Common myeloid progenitor, CD34-positive (primary cell): Measurements from ENCODE around the gene CEP78.
"Not testable (repeated sequence)": the region's sequence is repeated elsewhere in the genome, so short reads cannot be mapped to it uniquely, and the experiment has no call there.

Experiments
- CTCF ChIA-PET: fragments of 350-600 bp; sonication (Branson Sonifier 250); formaldehyde crosslinking; loops from one replicate; lab custom pipeline; 2021; ENCODE audit warnings: antibody characterized with exemption; lab: Charles Lee
- POLR2A ChIA-PET: fragments of 350-600 bp; sonication (Branson Sonifier 250); formaldehyde crosslinking; loops from one replicate; lab custom pipeline; 2021; ENCODE audit warnings: antibody characterized with exemption; lab: Charles Lee
- DNase-seq, 3 donors: peaks; one replicate each; pipeline versions ENCODE4 v3.0.0 to v3.0.0-alpha.2; 2013
- H3K27ac ChIP-seq, 2 experiments: 1 replicate in 1 of 2; 2 replicates in 1 of 2; pipeline ENCODE4 v1.7.0; 2013; ENCODE audit warnings: inconsistent platforms in 2 of 2, low read length in 2 of 2, mild to moderate bottlenecking in 2 of 2, low read depth in 1 of 2, moderate library complexity in 1 of 2; ENCODE audit not compliant: severe bottlenecking in 2 of 2, insufficient read depth in 1 of 2, poor library complexity in 1 of 2
- H3K27me3 ChIP-seq, 5 experiments: replicated peaks in 2 of 5; 1 replicate in 3 of 5; 2 replicates in 2 of 5; pipeline versions ENCODE4 v1.6.1 to v1.7.0; 2013; ENCODE audit warnings: low read length in 4 of 5, mild to moderate bottlenecking in 2 of 5, moderate library complexity in 2 of 5, inconsistent platforms in 1 of 5; ENCODE audit not compliant: insufficient read depth in 5 of 5, control insufficient read depth in 4 of 5
- H3K36me3 ChIP-seq, 4 experiments: 1 replicate in 2 of 4; 2 replicates in 2 of 4; pipeline versions ENCODE4 v1.6.1 to v1.7.0; 2013; ENCODE audit warnings: low read length in 3 of 4, control low read depth in 1 of 4, mild to moderate bottlenecking in 1 of 4; ENCODE audit not compliant: control insufficient read depth in 4 of 4, insufficient read depth in 4 of 4
- H3K4me1 ChIP-seq, 4 experiments: 1 replicate in 3 of 4; 2 replicates in 1 of 4; pipeline versions ENCODE4 v1.6.1 to v1.7.1; 2013; ENCODE audit warnings: low read length in 3 of 4, mild to moderate bottlenecking in 3 of 4, control low read depth in 1 of 4, inconsistent platforms in 1 of 4, moderate library complexity in 1 of 4; ENCODE audit not compliant: control insufficient read depth in 4 of 4, insufficient read depth in 4 of 4; ENCODE audit errors: control extremely low read depth in 1 of 4
- H3K4me3 ChIP-seq, 7 experiments: 1 replicate in 4 of 7; 2 replicates in 3 of 7; pipeline versions ENCODE4 v1.5.1 to v1.7.0; 2013; ENCODE audit warnings: mild to moderate bottlenecking in 7 of 7, low read length in 6 of 7, moderate library complexity in 6 of 7, inconsistent platforms in 2 of 7, low read depth in 2 of 7, control low read depth in 1 of 7; ENCODE audit not compliant: insufficient read depth in 4 of 7, control insufficient read depth in 1 of 7; ENCODE audit errors: extremely low read depth in 1 of 7
- H3K9me3 ChIP-seq, 5 experiments: 1 replicate in 4 of 5; 2 replicates in 1 of 5; pipeline versions ENCODE4 v1.6.1 to v1.7.1; 2013; ENCODE audit warnings: low read length in 4 of 5, mild to moderate bottlenecking in 2 of 5, inconsistent platforms in 1 of 5, low read depth in 1 of 5, moderate library complexity in 1 of 5; ENCODE audit not compliant: control insufficient read depth in 4 of 5, insufficient read depth in 2 of 5; ENCODE audit errors: control extremely low read depth in 1 of 5
- WGBS: methylation state at CpG from one replicate; pipeline ENCODE4 v1.1.5; 2013; ENCODE audit not compliant: insufficient coverage; 5-methylcytosine and 5-hydroxymethylcytosine counted together

CEP78 gene

GRCh38 chr9:78213712-78214111 lies 22.2 kb upstream of the CEP78 start:
- WGBS: 0% methylated on average over 3 of the region's 4 CpGs
- H3K9me3 ChIP-seq: no peaks in the 10 kb centered on the region
- no peak overlapping the region for H3K27ac ChIP-seq
- POLR2A ChIA-PET: no interaction called here
- peak; percentile 36 to 63 (median 54) for DNase-seq
- no peaks in the 10 kb centered on the region for H3K27me3 ChIP-seq
- CTCF ChIA-PET: interaction anchor here (1.0 to 2.5 kb wide), 3 partner anchors 13 to 178 kb away, joined by 3 to 9 read pairs (median 3); no protein-coding TSS in a partner anchor
- H3K4me3 ChIP-seq: peak overlapping the region in 1 of 7 experiments; percentile 7
- H3K4me1 ChIP-seq: peaks cover 0 to 11% (median 2%) of the 10 kb centered on the region in 4 experiments
- H3K36me3 ChIP-seq: no peaks in the 10 kb centered on the region

- ChIA-PET POLR2A (interaction anchor here (0.7 kb wide), 1 partner anchor 34 kb away, joined by 3 read pairs; no protein-coding TSS in a partner anchor), CTCF (interaction anchor here (1.0 to 2.5 kb wide), 5 partner anchors 9 to 349 kb away, joined by 3 to 9 read pairs (median 4); no protein-coding TSS in a partner anchor)
- Histone ChIP-seq H3K4me1 (peaks cover 0 to 11% (median 2%) of the 10 kb centered on the region in 4 experiments), H3K9me3 (no peaks in the 10 kb centered on the region), H3K27me3 (no peaks in the 10 kb centered on the region), H3K27ac (no peak overlapping the region), H3K4me3 (no peak overlapping the region), H3K36me3 (no peaks in the 10 kb centered on the region)
- DNase-seq: no peak
- no CpG with 5 or more reads among the region's 1 CpG for WGBS
Measured at GRCh38 chr9:78214492-78214891, 21.4 kb upstream of the CEP78 start.

GRCh38 chr9:78215706-78216105 lies 20.2 kb upstream of the CEP78 start:
- Histone ChIP-seq H3K4me3 (no peak overlapping the region), H3K27me3 (no peaks in the 10 kb centered on the region), H3K27ac (no peak overlapping the region), H3K9me3 (no peaks in the 10 kb centered on the region), H3K36me3 (no peaks in the 10 kb centered on the region), H3K4me1 (peaks cover 0 to 8% (median 2%) of the 10 kb centered on the region in 4 experiments)
- DNase-seq: no peak
- CTCF ChIA-PET: interaction anchor here (0.6 to 1.2 kb wide), 4 partner anchors 17 to 759 kb away, joined by 3 to 6 read pairs (median 4); no protein-coding TSS in a partner anchor
- POLR2A ChIA-PET: no interaction called here
- WGBS: 100% methylated on average over 2 of the region's 2 CpGs

GRCh38 chr9:78218890-78219289 lies 17.0 kb upstream of the CEP78 start:
- Histone ChIP-seq H3K9me3 (no peaks in the 10 kb centered on the region), H3K27ac (no peak overlapping the region), H3K4me1 (peaks cover 0 to 1% (median under 1%) of the 10 kb centered on the region in 4 experiments), H3K36me3 (no peaks in the 10 kb centered on the region), H3K27me3 (no peaks in the 10 kb centered on the region), H3K4me3 (no peak overlapping the region)
- CTCF ChIA-PET: no interaction called here
- 100% methylated on average over 8 of the region's 13 CpGs for WGBS
- DNase-seq: no peak
- POLR2A ChIA-PET: no interaction called here

- Histone ChIP-seq H3K4me3 (no peak overlapping the region), H3K4me1 (no peaks in the 10 kb centered on the region), H3K9me3 (no peaks in the 10 kb centered on the region), H3K27me3 (no peaks in the 10 kb centered on the region), H3K36me3 (no peaks in the 10 kb centered on the region), H3K27ac (no peak overlapping the region)
- 100% methylated on average over 2 of the region's 2 CpGs for WGBS
- ChIA-PET CTCF (no interaction called here), POLR2A (no interaction called here)
- no peak for DNase-seq
Measured at GRCh38 chr9:78221425-78221824, 14.4 kb upstream of the CEP78 start.

- CTCF ChIA-PET, H3K27ac ChIP-seq, POLR2A ChIA-PET: not testable (repeated sequence)
Measured at GRCh38 chr9:78221841-78222240, 14.0 kb upstream of the CEP78 start.

GRCh38 chr9:78230761-78231160 lies 5.1 kb upstream of the CEP78 start:
- POLR2A ChIA-PET: no interaction called here

More at GRCh38 chr9:78221841-78222240, 14.0 kb upstream of the CEP78 start:
- not testable (repeated sequence) for H3K4me3 ChIP-seq, H3K27me3 ChIP-seq, H3K9me3 ChIP-seq, DNase-seq, H3K36me3 ChIP-seq, H3K4me1 ChIP-seq
- 100% methylated on average over 2 of the region's 3 CpGs for WGBS

More at GRCh38 chr9:78230761-78231160, 5.1 kb upstream of the CEP78 start:
- Histone ChIP-seq H3K4me1 (peaks cover 0 to 7% (median 3%) of the 10 kb centered on the region in 4 experiments), H3K4me3 (no peak overlapping the region), H3K9me3 (no peaks in the 10 kb centered on the region), H3K27ac (no peak overlapping the region), H3K36me3 (no peaks in the 10 kb centered on the region), H3K27me3 (no peaks in the 10 kb centered on the region)
- 43% methylated on average over 1 of the region's 3 CpGs for WGBS
- CTCF ChIA-PET: no interaction called here
- no peak for DNase-seq
